Mucosa of stomach (tissue), 1 donor: ENCODE data around the gene INPP4B.
"Not testable (repeated sequence)": the region's sequence is repeated elsewhere in the genome, so short reads cannot be mapped to it uniquely, and the experiment has no call there.

Source experiments
- H3K27me3 ChIP-seq: one replicate; pipeline ENCODE4 v1.7.0; 2013; ENCODE audit warnings: mild to moderate bottlenecking, low read length; ENCODE audit not compliant: control insufficient read depth, insufficient read depth
- H3K36me3 ChIP-seq: one replicate; pipeline ENCODE4 v1.7.0; 2013; ENCODE audit warnings: low read length; ENCODE audit not compliant: control insufficient read depth, insufficient read depth
- H3K4me1 ChIP-seq: one replicate; pipeline ENCODE4 v1.7.0; 2013; ENCODE audit warnings: mild to moderate bottlenecking, low read length; ENCODE audit not compliant: control insufficient read depth, insufficient read depth
- H3K4me3 ChIP-seq: one replicate; pipeline ENCODE4 v1.7.0; 2013; ENCODE audit warnings: low read length
- H3K9ac ChIP-seq: one replicate; pipeline ENCODE4 v1.7.0; 2013; ENCODE audit warnings: mild to moderate bottlenecking, low read length, moderate library complexity
- H3K9me3 ChIP-seq: one replicate; pipeline ENCODE4 v1.7.0; 2013; ENCODE audit warnings: mild to moderate bottlenecking, low read length, moderate library complexity; ENCODE audit not compliant: control insufficient read depth
- donor health status: Pancreatic carcinoma.

Gene INPP4B

DNA sequence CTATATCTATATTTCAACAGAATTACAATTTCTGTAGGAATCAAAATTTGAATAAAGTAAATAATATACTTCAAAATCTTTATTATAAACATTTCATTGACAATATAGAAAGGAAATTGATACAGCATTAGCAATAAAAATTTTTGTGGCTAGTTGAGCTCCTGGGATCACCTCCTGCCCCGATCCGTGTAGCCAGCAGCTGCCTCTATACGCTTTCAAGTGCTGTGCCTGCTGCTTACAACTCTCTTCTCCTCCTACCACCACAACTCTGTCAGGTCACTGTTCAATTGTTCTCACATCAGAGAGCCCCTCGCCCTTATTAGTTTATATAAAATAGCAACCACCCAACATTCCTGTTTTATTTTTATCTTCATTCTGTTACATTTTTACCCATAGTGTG lies 27.6 kb downstream of the INPP4B start:
- Histone ChIP-seq H3K36me3 (no peaks in the 10 kb centered on the region), H3K9me3 (no peaks in the 10 kb centered on the region), H3K4me3 (no peak overlapping the region), H3K4me1 (no peaks in the 10 kb centered on the region), H3K9ac (no peak overlapping the region), H3K27me3 (no peaks in the 10 kb centered on the region)

- Histone ChIP-seq H3K4me3 (no peak overlapping the region), H3K9ac (no peak overlapping the region), H3K9me3 (no peaks in the 10 kb centered on the region), H3K27me3 (no peaks in the 10 kb centered on the region), H3K36me3 (no peaks in the 10 kb centered on the region), H3K4me1 (no peaks in the 10 kb centered on the region)
Measured at GRCh38 chr4:142818031-142818430, 28.1 kb downstream of the INPP4B start.

DNA sequence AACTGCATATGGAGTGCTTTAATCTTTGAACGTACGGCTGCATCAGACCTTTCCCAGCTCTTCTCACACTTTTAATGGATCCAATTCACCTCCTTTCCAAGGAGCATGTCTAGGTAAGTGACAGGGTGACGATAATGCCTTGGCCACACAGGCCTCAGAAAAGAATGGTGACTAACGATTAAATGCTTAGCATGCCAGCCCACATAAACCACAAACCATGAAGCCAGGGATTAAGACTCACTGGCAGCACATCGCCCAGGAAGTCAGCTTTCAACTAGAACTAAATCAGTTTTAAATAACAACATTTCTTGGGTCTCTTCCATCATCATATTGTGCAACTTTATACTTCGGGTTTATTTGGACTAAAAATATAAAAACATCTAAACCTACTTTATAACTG lies 28.7 kb downstream of the INPP4B start:
- Histone ChIP-seq H3K9ac (no peak overlapping the region), H3K36me3 (no peaks in the 10 kb centered on the region), H3K4me1 (no peaks in the 10 kb centered on the region), H3K9me3 (no peaks in the 10 kb centered on the region), H3K4me3 (no peak overlapping the region), H3K27me3 (no peaks in the 10 kb centered on the region)

DNA sequence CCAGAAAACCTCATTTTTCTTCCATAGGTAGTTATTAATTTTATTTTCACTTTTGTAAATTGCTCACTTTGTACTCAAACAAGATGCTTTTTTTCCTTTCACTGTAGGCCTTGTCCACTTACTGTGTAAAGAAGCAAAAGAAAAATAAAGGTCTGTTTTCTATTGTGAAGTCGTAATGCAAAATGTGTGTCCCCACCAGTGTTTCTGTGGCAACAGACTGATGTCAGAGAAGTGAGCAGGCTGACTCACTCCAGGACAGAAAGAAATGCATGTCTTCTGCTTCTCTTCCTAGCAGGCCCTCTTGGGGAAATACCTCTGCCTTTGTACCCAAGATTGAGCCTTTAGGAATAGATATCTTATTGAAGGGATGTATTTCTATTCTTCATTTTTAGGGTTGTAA lies 30.3 kb downstream of the INPP4B start:
- no peaks in the 10 kb centered on the region for H3K4me1 ChIP-seq

DNA sequence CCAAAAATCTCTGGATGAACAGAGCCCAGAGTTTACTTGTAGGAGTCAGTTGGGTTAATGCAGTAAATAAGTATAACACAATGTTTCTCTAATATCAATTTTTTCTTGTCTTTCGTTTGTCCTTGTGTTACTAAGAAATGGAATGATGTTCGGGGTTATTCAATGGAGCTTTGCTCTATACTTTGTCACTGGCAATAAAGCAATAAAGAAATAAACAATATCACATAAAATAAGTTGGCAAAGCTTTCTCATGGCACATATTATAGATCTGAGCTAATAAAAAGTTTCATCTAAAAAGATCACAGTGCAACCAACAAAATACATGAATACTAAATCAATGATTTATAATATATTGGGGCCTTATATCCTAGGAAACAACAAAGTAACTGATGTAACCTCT lies 32.7 kb downstream of the INPP4B start:
- Histone ChIP-seq H3K4me1 (no peaks in the 10 kb centered on the region), H3K9me3 (no peaks in the 10 kb centered on the region), H3K27me3 (no peaks in the 10 kb centered on the region), H3K36me3 (no peaks in the 10 kb centered on the region), H3K9ac (no peak overlapping the region), H3K4me3 (no peak overlapping the region)

More for the DNA sequence above, 30.3 kb downstream of the INPP4B start:
- H3K36me3 ChIP-seq = no peaks in the 10 kb centered on the region
- H3K27me3 ChIP-seq = no peaks in the 10 kb centered on the region
- H3K4me3 ChIP-seq = no peak overlapping the region
- no peaks in the 10 kb centered on the region for H3K9me3 ChIP-seq
- no peak overlapping the region for H3K9ac ChIP-seq

GRCh38 chr4:142812091-142812490 lies 34.0 kb downstream of the INPP4B start:
- Histone ChIP-seq H3K36me3 (no peaks in the 10 kb centered on the region), H3K27me3 (no peaks in the 10 kb centered on the region), H3K4me1 (no peaks in the 10 kb centered on the region), H3K4me3 (no peak overlapping the region), H3K9ac (no peak overlapping the region), H3K9me3 (no peaks in the 10 kb centered on the region)

GRCh38 chr4:142811034-142811433 lies 35.1 kb downstream of the INPP4B start:
- Histone ChIP-seq H3K4me3 (no peak overlapping the region), H3K9me3 (no peaks in the 10 kb centered on the region), H3K27me3 (no peaks in the 10 kb centered on the region), H3K36me3 (no peaks in the 10 kb centered on the region), H3K9ac (no peak overlapping the region), H3K4me1 (no peaks in the 10 kb centered on the region)

- H3K27me3 ChIP-seq = no peaks in the 10 kb centered on the region
- H3K9ac ChIP-seq = no peak overlapping the region
- H3K9me3 ChIP-seq = no peaks in the 10 kb centered on the region
- no peaks in the 10 kb centered on the region for H3K4me1 ChIP-seq
- no peak overlapping the region for H3K4me3 ChIP-seq
- no peaks in the 10 kb centered on the region for H3K36me3 ChIP-seq
Measured at GRCh38 chr4:142809559-142809958, 36.5 kb downstream of the INPP4B start.

DNA sequence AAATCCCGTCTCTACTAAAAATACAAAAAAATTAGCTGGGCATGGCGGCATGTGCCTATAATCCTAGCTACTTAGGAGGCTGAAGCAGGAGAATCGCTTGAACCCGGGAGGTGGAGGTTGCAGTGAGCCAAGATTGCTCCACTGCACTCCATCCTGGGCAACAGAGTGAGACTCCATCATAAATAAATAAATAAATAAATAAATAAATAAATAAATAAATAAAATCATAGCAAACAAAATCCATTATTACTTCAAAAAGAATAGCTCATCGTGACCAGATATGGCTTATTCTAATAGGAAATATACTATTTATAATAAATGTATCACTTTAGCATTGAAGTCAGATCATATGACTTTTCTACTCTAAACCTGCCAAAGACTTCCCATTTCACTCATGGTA lies 42.2 kb downstream of the INPP4B start:
- H3K4me3 ChIP-seq, H3K4me1 ChIP-seq, H3K27me3 ChIP-seq, H3K36me3 ChIP-seq, H3K9ac ChIP-seq, H3K9me3 ChIP-seq: not testable (repeated sequence)

DNA sequence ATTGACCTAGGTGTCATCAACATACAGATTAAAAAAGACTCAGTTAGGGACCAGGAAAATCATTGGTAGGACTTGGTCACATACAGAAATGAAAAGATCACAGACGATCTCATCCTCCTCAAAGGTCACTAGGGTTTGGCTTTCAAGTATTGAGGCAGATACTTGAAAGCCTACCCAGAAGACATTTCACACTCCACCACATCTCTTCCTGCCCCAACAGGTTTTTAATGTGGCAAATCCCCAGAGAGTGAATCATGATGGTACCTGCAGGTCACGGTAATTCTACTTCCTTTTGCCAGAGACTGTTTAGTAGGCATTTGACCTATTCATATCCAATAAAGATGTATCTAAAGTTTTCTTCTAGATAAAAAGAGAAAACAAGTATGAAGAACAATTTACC lies 44.1 kb downstream of the INPP4B start:
- Histone ChIP-seq H3K9ac (no peak overlapping the region), H3K9me3 (no peaks in the 10 kb centered on the region), H3K36me3 (no peaks in the 10 kb centered on the region), H3K4me1 (no peaks in the 10 kb centered on the region), H3K4me3 (no peak overlapping the region), H3K27me3 (no peaks in the 10 kb centered on the region)

DNA sequence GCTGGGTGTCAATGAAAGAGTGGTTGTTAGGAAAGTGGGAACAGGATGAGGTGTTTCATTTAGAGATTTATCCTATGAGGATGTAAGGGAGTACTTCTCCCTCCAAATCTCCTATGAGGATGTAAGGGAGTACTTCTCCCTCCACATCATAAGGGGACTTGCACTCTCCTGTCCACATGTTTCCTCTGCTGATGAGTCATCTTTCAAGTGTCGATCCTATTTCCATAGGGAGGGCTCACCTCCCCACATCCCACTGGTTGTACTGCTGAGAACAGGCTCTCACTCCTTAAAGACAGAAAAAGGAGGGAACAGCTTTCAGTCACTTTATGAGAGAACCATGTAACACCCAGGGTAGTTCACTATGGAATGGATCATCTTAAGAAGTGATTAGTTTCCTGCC lies 65.0 kb downstream of the INPP4B start:
- Histone ChIP-seq H3K4me3 (no peak overlapping the region), H3K4me1 (no peaks in the 10 kb centered on the region), H3K9me3 (no peaks in the 10 kb centered on the region), H3K36me3 (no peaks in the 10 kb centered on the region), H3K9ac (no peak overlapping the region), H3K27me3 (no peaks in the 10 kb centered on the region)

- Histone ChIP-seq H3K27me3 (no peaks in the 10 kb centered on the region), H3K36me3 (no peaks in the 10 kb centered on the region), H3K4me3 (no peak overlapping the region)
Measured at GRCh38 chr4:142778900-142779299, 67.2 kb downstream of the INPP4B start.

DNA sequence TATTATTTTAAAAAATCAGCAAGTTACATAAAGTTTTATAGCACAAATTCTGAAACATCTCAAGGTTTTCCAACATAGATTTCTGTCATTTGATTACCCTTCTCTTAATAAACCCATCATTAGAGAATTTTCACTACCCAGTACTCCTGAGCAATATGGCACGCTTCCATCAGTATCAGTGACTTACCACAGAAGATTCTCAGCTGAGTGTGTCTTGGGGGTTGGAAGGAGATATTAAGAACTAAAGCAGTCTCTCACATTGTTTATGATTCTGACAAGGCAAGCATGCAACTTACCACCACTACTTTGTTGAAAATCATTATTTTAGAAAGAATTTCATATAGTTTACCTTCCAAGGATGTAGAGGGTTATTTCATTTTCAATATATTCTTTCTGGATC lies 67.7 kb downstream of the INPP4B start:
- no peaks in the 10 kb centered on the region for H3K9me3 ChIP-seq
- no peaks in the 10 kb centered on the region for H3K36me3 ChIP-seq
- H3K27me3 ChIP-seq = no peaks in the 10 kb centered on the region
- H3K4me1 ChIP-seq = no peaks in the 10 kb centered on the region
- no peak overlapping the region for H3K4me3 ChIP-seq
- H3K9ac ChIP-seq = no peak overlapping the region

More at GRCh38 chr4:142778900-142779299, 67.2 kb downstream of the INPP4B start:
- Histone ChIP-seq H3K4me1 (no peaks in the 10 kb centered on the region), H3K9me3 (no peaks in the 10 kb centered on the region), H3K9ac (no peak overlapping the region)
